ENCODE measurements around the gene ZEB1.
A peak's percentile ranks its signal among the peaks of the same experiment; 100 is the strongest.
"Not testable (repeated sequence)": the region's sequence is repeated elsewhere in the genome, so short reads cannot be mapped to it uniquely, and the experiment has no call there.

Gene ZEB1

DNA sequence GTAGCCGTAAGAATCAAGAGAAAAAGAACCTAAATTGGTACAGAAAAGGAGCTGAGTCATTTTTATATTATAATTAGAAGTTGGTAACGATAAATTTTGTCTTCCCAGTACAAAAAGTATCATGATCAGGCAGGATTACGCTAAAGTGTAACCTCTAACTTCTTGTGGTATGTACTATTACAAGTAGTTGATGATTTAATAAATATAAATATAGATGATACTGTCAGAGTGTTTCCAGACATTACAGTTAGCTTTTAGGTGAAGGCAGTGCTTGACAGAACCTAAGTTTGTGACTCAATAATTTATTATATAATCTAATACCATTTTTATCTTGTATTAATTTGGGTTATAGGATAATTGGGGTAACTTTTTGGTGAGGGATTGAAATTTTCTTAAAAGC is 53.4 kb downstream of the ZEB1 start:
- DNase-seq: no peak

DNA sequence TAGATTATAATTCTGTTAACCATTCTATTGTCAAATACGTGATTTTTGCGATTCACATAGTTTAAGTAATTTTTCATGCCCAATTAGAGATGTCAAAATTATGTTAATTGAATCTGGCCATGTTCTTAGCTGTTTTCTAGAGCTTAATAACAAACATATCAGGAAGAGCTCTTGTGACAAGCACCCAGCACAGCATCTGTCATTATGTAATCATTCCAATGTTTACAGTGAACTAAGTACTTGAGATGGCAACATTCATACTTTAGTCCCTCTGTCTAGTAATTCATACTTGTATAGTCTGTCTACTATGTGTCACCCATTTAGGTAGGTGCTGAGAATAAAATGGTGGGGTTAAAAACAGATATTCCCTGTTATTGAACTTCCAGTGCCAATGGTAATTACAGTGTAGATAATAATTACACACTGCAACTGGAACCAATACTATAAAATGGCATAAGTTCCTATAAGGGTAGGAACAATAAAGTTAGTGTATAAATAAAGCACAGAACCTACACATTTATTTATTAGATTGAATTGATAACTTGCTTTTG is 55.2 kb downstream of the ZEB1 start:
- peak; percentile 38 to 55 for DNase-seq

DNA sequence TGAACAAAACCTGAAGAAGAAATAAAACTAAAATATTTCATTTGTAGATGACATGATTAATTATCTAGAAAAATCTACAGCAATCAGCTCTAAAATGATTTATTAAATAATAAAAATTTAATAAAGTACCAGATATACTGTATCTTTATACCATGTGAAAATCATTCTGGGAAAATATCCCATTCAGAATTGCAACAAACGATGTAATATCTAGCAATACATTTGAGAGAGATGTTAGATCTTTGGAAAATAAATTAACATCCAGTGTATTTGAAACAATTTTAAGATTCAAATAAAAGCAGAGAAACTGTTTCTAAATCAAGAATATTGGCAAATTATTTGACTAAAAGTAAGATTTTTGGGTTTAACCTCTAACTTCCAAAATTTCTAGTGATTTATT is 62.2 kb downstream of the ZEB1 start:
- DNase-seq: no peak

DNA sequence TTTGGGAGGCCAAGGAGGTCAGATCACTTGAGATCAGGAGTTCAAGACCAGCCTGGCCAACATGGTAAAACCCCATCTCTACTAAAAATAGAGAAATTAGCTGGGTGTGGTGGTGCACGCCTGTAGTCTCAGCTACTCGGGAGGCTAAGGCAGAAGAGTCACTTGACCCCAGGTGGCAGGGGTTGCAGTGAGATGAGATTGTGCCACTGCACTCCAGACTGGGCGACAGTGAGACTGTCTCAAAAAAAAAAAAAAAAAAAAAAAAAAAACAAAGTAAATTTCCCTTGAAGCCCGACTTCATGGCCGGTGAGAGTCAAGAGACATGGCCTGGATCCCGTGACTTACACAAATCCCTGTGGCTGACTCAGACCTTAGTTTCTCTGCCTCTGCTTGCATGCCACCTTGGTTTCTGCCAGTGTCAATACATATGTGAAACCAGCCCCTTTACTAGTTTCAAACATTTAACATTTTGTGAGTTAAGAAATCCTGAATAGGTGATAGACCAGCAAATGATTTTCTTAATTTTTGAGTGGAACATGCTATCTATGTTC is 62.8 kb downstream of the ZEB1 start:
- no peak for DNase-seq

DNA sequence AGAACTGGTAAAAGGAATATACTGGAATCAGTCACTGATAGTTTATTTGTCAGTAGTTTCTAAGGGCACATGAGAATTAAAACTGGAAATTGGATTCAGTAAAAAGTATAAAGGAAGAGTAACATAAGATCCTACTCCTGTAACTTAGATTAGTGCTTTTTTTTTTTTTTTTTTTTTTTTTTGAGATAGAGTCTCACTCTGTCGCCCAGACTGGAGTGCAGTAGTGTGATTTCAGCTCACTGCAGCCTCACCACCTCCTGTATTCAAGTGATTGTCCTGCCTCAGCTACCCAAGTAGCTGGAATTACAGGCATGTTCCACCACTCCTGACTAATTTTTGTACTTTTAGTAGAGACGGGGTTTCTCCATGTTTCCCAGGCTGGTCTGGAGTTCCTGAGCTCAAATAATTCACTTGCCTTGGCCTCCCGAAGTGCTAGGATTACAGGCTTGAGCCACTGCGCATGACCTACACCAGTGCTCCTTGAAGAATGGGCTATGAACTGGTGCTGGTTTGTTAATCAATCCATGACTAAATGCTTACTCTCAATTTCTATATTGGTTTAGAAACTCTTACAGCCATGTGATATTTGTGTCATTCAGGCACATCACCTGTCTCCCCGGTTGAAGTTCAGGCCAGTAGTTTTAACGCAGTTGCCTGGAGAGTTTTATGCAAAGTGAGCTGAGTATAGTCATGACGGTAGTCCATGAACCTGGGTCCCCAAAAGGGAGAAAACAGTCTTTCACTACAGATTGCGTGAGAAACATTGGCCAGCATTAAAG is 65.0 kb downstream of the ZEB1 start:
- DNase-seq: no peak

DNA sequence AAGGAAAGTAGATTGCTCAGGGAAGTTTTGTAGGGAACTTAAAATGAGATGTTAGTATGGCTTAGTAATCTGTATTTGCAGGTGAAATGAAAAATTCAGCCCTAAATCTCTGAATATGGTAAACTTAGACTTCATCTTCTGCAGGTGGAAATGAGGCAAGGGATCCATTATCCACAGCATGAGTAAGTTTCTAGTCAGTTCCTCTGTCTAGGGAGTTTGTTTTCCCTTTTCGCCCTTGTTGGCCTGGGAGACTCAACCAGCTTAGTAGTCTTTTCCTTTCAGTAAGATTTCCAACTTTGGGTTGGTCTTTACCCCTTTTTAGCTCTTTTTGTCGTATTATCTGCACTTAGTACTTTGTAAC is 65.6 kb downstream of the ZEB1 start:
- DNase-seq: no peak

DNA sequence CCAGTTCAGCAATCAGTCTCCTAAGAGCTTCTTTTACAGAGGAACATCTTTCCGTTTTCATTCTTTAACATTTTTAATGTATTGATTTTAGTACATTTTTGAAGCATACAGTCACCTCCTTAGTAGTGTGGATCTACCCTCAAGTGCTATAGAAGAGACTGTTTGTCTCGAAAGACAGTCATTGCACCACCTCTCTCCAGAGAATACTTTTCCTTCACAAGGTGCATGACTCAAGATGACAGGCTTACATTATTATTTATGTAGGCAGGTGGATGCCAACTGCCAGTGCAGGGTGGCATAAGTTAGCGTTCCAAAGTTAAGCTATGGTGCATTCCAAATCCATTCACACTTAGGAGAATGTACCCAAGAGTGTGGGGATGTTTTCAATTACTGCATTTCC is 71.8 kb downstream of the ZEB1 start:
- DNase-seq: no peak

DNA sequence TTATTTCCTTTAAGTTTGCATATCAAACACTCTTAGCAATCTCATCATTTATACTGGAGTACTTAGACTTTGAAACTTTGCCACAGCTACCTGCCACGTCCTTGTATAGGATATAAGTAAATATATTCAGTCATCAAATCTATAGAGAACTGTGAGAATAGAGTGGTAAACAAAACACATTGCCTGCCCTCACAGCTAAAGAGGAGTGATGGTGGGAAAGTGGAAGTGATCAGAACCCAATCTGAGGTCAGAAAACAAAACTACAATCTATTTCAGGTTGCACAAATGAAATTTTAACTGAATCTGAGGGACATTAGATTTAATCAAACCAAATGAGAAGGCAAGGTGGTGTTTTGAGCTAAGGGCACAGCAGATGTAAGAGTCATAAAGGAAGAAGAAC is 74.8 kb downstream of the ZEB1 start:
- DNase-seq: no peak

DNA sequence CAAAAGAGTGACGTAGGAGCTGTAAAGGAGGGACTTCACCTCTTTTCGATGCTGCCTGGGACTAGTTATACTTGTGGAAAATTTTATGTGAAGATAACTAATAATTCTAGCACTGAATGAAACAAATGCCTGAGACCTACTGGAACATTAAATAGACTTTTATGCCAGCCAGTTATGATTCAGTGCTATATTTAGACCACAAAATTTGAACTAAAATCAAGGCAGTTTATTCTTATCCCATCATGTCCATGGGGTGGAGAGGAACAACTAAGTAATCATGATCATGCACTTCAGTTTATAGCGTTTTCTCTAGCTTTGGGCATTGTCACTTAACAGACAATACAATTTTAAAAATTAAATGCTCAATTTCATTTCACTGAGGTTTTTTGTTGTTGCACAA is 76.7 kb downstream of the ZEB1 start:
- DNase-seq: no peak

DNA sequence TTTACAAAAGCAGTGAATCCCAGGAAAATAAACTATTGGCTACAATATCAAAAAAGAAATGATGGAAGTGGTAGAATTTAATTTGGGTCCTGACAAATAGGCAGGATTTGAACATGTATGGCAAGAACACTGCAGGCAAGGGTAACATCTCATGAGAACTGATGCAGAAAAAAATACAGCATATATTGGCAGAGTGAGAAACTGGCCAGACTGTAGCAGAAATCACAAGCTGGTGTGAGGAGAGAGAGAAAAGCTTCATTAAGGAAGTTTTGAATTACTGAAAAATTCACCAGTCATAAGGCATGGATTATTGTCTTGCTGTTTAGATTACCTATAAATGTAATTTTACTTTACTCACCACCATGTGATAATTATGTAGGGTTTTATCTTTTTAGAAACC is 77.4 kb downstream of the ZEB1 start:
- DNase-seq: no peak

DNA sequence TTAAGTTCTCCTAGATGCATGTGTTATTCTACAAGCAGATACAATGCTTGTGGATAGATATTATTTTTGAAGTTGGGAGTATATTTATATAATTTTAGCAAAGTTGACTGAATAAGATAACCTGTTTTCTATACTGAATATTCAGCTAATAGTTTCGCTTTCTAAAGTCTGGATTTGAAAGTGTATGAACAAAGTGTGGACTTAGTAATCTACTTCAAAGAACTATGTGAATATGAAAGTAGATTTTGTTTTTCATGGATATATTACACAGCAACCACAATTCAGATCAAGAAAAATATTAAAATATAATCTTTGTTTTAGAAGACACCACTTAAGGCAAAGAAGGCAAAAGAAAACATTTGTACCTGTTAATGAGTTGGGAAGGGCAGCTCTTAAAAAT is 78.8 kb downstream of the ZEB1 start:
- DNase-seq: no peak

DNA sequence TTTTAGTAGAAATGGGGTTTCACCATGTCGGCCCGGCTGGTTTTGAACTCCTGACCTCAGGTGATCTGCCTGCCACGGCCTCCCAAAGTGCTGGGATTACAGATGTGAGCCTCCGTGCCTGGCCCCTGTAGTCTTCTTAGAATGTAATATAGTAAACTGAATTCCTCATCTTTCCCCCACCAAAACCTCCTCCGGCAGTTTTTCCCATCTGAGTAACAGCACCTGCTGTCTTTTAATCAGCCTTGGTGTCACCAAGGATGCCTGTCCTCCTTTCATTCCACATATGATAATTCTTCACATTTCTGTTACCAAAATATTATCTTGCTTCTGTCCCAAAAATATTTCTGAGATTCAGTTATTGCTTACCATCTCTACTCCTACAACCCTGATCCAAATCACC is 80.2 kb downstream of the ZEB1 start:
- DNase-seq: no peak

DNA sequence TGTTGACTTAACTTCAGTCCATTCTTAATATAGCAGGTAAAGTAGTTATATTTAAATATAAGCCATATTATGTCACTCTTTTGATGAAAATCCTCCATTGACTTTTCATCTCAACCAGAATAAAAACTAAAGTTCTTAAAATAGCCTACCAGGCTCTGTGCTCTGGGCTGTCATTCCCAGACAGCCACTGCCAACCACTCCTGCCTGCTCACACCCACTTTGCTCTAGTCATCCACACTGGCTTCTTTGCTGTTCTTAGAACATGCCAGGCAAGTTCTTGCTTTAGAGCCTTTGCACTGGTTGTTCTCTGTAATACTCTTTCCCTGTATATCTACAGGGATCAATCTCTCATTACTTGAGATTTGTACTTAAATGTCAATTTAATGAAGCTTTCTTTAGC is 80.6 kb downstream of the ZEB1 start:
- no peak for DNase-seq

DNA sequence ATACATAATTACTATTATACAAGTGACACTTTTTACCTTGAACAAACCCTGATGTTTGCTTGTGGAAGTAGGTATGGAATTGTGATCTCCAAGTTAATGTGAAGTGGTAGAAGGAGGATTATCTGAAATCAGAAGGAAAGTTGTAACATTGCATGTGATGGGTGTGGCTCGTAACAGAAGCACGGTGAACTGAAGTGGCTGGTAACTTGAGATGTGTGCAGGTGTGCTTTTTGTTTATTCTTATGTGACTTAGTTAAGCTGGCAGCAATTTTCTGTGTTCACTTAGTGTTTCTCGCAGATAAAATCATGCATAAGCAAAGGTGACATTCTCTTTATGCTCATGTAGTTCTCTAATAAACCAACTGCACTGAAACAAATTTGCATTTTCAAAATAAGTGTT is 82.3 kb downstream of the ZEB1 start:
- peak in 1 of 2 experiments; percentile 44 for DNase-seq

DNA sequence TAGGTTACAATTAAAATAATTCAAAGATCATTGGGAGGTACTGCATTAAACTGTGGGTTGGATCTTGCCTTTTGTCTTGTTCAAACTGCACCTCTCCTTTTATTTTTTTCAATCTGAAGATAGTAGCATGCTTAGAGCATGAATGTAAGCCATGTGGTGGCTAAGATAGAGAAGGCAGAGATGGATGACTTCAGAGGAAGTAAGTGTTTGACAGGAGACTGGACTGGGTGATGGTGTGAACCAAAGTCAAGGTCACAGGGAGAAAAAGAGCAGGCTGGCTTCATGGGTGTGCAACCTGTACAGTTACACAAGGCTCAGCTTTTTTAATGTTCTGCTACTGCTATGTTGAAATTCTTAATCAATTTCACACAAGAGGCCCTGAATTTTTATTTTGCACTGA is 85.6 kb downstream of the ZEB1 start:
- DNase-seq: no peak

DNA sequence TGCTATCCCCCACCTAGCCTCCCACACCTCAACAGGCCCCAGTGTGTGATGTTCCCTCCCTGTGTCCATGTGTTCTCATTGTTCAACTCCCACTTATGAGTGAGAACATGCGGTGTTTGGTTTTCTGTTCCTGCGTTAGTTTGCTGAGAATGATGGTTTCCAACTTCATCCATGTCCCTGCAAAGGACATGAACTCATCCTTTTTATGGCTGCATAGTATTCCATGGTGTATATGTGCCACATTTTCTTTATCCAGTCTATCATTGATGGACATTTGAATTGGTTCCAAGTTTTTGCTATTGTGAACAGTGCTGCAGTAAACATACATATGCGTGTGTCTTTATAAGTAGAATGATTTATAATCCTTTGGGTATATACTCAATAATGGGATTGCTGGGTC is 86.8 kb downstream of the ZEB1 start:
- DNase-seq: not testable (repeated sequence)

DNA sequence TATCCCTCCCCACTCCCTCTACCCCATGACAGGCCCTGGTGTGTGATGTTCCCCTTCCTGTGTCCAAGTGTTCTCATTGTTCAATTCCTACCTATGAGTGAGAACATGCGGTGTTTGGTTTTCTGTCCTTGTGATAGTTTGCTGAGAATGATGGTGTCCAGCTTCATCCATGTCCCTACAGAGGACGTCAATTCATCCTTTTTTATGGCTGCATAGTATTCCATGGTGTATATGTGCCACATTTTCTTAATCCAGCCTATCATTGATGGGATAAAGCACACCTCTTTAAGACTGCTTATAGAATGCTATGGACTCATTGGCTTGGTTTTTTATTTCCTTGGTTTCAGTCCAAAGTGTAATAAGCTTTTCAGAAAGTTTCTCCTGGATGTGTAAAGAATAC is 93.4 kb downstream of the ZEB1 start:
- not testable (repeated sequence) for DNase-seq

DNA sequence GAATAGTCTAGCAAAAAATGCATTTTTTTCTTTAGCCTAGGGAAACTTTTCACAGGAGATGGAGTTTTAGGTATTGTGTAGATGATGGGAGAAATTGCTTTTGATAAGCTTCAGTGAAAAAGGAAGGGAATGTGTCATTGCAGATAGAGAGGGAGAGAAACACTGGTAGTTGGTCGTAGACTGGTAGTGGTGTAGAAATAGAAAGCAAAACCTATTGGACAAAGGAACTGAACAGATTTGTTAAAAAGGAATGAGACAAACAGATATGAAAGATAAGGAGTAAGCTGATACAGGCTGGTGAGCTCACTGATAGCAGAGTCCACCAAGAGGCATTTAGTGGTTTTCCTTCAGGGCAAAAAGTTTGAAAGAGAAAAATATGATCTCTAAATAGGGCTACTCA is 94.3 kb downstream of the ZEB1 start:
- DNase-seq: no peak

DNA sequence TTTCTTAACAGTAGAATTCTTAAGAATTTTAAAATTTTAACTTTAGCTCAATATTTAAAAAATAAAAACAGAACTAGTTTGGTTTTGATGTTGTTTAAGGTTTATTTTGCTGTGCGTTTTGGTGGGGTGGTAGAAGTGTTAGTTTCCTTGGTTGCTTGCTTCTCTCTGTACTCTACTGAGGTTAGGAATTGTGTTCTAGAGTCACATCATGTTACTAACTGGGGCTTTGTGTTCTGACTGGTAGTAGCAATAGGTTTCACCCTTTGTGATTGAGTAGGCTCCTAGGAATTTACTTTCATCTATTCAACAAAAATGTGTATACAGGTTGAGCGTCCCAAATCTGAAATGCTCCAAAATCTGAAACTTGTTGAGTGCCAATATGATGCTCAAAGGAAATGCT is 99.5 kb downstream of the ZEB1 start:
- DNase-seq: no peak

DNA sequence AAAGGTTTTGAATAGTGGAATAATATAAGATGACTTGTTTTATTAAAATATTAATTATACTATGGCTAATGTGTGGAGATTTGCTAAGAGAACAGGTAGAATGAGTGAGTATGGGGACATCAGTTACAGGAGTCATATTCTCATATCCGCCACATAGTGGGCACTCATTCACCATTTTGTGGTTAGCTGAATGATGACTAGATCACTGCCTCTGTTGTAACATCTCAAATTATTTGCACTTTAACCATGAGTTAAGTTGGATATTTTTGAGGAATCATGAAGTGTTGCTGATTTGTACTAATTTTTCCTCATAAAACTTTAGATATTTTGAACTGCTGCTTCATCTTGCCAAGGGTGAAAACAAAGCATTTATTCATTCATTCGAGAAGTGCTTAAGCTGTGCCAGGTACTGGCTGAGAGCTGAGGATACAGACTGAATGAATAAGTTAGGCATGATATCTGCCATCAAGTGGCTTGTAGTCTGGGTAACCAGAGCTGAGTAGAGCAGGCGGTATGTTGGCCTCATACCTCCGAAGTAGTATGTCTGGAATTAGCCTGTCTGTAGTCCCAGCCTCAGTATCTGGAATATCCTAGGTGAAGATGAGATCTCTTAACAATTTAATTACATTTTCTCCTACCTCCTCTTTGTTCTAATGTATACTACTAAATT is 100.5 kb downstream of the ZEB1 start:
- DNase-seq: no peak

DNA sequence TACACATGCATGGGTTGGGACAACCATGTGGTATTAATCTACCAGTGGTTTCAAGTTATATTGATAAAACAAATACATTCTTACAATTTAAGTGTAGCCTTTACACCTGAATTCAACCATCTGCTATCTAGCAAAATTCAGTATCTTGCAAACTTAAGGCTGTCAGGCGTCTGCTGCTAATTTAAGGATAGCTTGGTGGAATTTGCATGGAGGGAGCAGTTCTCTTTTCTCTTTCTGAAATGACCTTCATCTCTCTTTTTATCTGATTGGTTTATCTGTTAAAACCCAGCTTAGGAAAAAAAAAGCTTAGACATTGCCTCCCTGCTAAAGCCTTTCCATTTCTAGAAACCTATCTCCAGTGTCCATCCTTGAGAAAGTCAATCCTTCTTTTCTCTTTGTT is 102.3 kb downstream of the ZEB1 start:
- no peak for DNase-seq

DNA sequence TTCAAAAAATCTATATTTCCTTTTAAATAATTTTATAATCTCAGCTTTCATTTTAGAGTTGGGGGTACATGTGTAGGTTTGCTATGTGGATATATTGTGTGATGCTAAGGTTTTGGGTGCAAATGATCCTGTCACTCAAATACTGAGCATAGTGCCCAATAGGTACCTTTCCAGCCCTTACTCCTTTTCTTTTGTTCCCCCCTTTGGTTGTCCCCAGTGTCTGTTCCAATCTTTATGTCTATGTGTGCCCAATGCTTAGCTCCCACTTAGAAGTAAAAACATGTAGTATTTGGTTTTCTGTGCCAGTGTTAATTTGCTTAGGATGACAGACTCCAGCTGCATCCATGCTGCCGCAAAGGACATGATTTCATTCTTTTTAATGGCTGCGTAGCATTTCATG is 103.6 kb downstream of the ZEB1 start:
- DNase-seq: no peak

DNA sequence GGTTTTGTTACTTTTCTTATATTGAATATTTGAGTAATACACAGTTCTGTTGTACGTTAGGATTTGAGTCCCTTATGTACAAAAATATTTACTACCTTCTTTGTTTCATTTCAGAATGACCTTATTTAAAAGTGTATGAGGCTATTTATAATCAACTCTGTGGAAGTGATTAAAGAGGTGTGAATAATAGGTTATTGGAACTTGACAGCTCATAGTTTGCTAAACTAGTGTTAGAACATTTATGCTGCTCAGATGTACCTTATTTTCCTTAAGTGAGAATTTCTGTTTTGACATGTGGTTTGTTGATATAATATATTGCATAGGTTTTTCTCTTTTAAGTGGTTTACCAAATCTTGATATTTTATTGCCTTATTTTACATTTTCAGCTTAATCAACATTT is 105.5 kb downstream of the ZEB1 start:
- no peak for DNase-seq

DNA sequence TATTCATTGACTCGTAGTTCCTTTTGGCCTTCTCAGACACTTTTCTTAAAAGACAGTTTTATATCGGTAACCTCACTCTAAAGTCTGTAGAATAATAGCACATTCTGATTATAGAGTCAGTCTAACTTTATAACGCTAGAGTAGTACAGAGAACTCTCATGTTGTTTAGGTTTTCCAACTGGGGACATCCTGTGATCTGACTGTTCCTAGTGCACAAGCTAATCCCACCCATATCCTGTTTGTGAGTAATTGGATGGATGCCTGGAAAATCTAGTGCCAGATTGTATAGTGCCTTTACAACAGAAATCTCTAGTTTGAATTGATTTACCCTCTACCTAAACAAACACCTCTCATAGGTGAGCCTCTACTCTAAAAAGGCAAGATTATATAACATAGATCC is 107.4 kb downstream of the ZEB1 start:
- no peak for DNase-seq

Measured in NCI-H524 (cell line).